NCI-H510A treated with DMSO at 0.1 percent for 48 hours (cell line): ENCODE measurements around the gene DEFB123.

ENCODE experiments used
- DNase-seq: peaks from one replicate; lab custom pipeline; 2025; lab: John Stamatoyannopoulos, UW

Gene DEFB123

GRCh38 chr20:31474097-31474436, 33.6 kb downstream of the DEFB123 start:
- DNase-seq, result no peak

GRCh38 chr20:31474758-31475427, 34.5 kb downstream of the DEFB123 start, which contains the start of the genes DEFB124 and REM1:
TSS of gene DEFB124 (minus strand) at chr20:31475127. CDS start at chr20:31473013, 2,114 bp downstream.
TSS of gene REM1 (plus strand) at chr20:31475288. CDS start at chr20:31476446, 1,158 bp downstream.
- DNase-seq, result no peak

DNA sequence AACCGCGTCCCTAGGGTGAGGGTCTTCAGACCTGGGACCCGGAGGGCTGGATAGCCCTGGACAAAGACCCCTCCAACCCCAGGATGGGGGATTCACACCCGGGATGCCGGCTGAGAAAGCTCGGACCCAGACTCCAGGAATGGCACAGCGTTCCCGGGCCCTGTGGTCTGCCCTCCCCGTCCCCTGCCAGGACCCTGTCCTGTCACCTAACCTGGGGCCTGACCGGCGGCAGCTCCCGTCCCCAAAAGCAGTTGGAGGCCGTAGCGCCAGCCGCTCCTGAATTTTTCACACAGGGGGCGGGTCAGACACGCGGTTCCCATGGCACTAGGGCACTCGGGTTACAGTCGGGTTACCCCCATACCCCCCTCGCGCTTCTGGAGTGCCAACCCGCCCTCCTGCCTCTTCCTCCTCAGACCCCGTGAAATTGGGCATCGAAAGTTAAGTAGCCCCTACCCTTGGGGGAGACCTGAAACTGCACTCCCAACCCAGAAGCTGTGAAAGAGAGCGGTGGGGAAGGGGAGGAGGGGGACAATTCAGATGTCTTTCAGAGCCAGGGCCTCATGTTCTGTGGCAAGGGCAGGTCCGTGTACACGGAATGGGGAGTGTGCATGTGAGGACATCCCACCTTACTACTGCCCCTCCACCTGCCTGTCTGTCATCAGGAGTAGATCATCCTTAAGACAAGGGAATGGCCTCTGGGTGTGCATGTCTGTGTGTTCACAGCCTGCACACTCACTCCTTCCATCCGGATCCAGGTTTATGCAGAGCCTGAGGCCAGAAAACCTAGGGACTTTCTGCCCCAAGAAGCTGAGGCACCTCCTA, 35.3 kb downstream of the DEFB123 start:
- DNase-seq, result no peak

DNA sequence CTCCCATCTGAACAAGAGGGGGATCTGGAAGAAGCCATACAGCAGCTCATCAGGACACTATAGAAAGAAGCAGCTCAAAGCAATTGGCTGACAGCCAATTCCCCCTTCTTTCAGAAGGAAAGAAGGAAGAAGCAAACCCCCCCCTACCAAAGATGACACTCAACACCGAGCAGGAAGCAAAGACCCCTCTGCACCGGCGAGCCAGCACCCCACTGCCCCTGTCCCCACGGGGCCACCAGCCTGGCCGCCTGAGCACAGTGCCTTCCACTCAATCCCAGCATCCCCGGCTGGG, 35.8 kb downstream of the DEFB123 start:
- DNase-seq, result no peak

DNA sequence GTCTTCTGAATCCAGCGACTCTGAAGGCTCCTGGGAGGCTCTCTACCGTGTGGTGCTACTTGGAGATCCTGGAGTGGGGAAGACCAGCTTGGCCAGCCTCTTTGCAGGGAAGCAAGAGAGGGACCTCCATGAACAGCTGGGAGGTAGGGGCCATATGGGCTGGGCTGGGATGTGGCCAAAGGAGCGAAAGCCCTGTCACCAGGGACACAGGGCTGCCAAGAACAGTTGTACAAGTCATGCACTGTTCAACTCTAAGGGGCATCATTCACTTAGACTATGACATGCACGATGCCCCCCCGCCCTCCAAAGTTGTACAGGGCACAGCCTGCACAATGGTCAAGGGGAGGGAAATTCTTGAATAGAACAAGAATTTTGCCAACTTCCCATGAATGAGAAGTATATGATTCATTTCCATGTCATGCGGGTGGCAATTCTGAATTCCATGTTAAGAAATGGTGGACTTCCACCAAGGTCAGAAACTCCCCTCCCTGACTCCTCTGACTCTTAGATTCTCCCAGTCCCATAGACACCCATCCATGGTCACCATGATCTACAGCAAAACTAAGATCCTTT, 36.3 kb downstream of the DEFB123 start:
- no peak for DNase-seq

- DNase-seq, result no peak
These were observed 43.6 kb downstream of the DEFB123 start for GRCh38 chr20:31484001-31484400.

DNA sequence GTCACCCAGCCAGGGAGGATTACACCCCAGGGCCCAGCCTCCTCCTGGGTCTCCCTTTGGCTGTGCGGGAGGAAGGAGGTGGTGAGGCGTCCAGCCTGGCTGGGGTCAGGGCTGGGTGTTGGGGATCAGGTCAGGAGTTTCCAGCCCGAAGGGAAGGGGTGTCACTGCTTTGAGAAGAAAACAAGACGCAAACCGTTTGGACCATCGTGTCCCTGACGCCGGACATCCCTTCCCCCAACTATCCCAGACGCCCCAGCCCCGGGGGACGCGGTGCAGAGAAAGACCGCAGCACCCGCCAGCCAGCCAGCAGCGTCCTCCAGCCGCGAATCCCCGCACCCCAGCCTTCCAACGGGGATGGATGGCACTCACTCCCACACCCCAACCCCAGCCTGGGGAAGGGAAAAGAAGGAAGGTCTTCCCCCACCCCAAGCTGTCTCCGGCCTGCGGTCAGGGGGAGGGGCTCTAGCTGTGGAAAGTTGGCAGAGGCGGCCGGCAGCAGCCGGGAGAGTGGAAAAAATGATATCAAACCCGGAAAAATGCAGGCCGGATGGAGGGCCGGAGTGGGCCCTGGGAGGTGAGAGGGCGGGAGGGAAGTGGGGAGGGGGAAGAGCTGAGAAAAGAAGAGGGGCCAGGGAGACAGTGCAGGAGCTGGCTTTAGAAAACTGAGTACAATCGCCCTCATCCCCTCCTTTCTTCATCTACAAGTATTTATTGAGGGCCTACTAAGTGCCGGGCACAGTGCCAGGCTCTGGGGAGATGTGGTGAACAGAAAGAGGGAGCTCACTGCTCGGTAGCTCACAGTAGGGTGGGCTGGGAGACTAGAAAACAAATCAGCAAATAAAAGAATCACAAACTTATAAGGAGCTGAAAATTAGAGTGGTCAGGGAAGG, 45.3 kb downstream of the DEFB123 start:
- DNase-seq, result no peak

GRCh38 chr20:31488115-31488514, 47.7 kb downstream of the DEFB123 start:
- no peak for DNase-seq

DNA sequence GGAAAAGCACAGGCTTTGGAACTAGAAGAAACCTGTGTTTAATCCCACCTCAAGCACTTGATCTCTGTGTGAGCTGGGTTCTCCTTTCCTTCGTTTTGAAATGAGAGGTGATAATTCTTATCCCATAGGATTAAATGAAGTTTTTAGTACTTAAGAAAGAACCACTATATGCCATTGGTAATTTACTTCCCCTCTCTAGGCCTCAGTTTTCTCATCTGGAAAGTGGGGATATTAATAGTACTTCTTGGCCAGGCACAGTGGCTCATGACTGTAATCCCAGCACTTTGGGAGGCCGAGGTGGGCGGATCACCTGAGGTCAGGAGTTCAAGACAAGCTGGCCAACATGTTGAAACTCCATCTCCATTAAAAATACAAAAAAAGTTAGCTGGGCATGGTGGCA, 48.7 kb downstream of the DEFB123 start:
- no peak for DNase-seq

DNA sequence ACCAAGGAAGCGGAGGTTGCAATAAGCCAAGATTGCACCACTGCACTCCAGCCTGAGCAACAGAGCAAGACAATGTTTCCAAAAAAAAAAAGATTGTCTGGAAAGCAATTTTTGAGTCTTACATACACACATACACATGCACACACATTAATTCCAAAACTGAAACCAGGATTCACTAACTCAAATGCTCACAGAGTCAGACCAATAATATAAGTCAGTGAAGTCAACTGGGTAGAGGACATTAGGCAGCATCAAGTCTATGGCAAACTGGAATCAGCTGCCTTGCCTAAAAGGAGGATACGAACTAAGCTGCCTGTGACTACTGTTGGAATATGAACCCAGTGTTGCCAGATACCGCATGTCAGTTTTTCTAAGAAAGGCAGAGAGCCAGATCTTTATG, 50.3 kb downstream of the DEFB123 start:
- no peak for DNase-seq

DNA sequence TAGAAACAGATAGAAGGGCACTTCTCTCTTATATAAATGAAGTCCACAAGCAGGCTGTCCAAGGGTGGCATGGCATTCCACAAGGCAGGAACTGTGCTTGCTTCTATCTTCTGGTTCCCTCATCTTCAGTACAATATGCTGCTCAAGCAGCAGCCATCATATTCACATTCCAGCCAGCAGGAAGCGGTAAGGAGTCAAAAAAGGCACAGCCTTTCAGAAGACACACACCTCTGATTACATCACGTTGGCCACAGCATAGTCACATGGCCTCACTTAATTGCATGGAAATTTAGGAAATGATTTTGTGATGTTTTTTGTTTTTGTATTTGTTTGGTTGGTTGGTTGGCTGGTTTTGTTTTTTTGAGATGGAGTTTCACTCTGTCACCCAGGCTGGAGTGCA, 53.7 kb downstream of the DEFB123 start:
- DNase-seq, result no peak

DNA sequence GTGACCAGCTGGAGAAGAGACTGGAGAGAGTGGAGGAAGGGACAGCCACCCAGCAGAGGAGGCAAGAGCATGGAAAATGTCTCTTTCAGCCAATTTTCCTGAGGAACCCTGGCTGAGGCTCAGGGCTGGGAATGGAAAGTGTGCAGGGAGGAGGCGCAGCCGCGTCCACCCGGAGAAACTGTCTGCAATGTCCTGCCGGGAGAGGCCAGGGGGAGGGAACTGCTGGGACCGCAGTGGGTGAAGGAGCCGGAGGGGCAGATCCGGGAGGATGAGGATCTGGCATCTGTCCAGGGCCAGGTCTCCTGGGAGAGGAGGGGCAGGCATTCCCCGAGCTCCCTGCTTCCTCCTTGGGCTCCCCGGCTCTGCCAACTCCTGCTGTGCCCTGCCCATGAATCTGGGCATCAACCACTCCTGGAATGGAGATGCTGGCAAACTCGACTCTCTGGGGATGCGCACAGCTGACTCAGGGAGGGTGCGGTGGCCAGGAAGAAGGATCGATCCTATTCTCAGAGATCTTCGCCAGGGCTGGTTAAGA, 56.4 kb downstream of the DEFB123 start:
- DNase-seq, result no peak

- no peak for DNase-seq
These were observed 57.6 kb downstream of the DEFB123 start for GRCh38 chr20:31497838-31498540.
